GM23248 (cell line): ENCODE data around the gene KEL.

Experiments used
- EZH2 ChIP-seq: fragments of 200-600 bp; sonication (generic); IDR thresholded peaks from 2 replicates; pipeline ENCODE4 v1.6.1; 2018; ENCODE audit warnings: antibody characterized with exemption, mild to moderate bottlenecking; ENCODE audit not compliant: insufficient read depth, poor library complexity, severe bottlenecking
- EZH2phosphoT487 ChIP-seq: fragments of 200-600 bp; sonication (generic); IDR thresholded peaks from 2 replicates; pipeline ENCODE4 v1.6.1; 2018; ENCODE audit warnings: antibody characterized with exemption, moderate library complexity, mild to moderate bottlenecking, low read depth; ENCODE audit not compliant: insufficient read depth

GRCh38 chr7:142974626-142975025, 12.5 kb upstream of the KEL start:
- TF ChIP-seq EZH2phosphoT487 (no peak), EZH2 (no peak)
